GM12873 (cell line): ENCODE data around the gene CIB4.

Experiments
- CTCF ChIP-seq: IDR thresholded peaks from 2 replicates; pipeline ENCODE4 v1.5.1; 2012; ENCODE audit warnings: low read depth, mild to moderate bottlenecking, moderate library complexity, low read length, control low read depth; ENCODE audit not compliant: insufficient read depth; ENCODE audit errors: missing control alignments

The CIB4 gene

GRCh38 chr2:26652361-26653041, 11.3 kb upstream of the CIB4 start:
- no peak for TF ChIP-seq CTCF

GRCh38 chr2:26651799-26652198, 10.6 kb upstream of the CIB4 start:
- TF ChIP-seq CTCF, result no peak

- no peak for TF ChIP-seq CTCF
These were observed 10.3 kb upstream of the CIB4 start for GRCh38 chr2:26651470-26651771.

GRCh38 chr2:26650713-26651469, 9.7 kb upstream of the CIB4 start:
- TF ChIP-seq CTCF, result no peak

GRCh38 chr2:26649992-26650712, 9.0 kb upstream of the CIB4 start:
- TF ChIP-seq CTCF, result no peak

GRCh38 chr2:26649322-26649721, 8.2 kb upstream of the CIB4 start:
- no peak for TF ChIP-seq CTCF

GRCh38 chr2:26648516-26648915, 7.3 kb upstream of the CIB4 start:
- no peak for TF ChIP-seq CTCF
